GM12801 (cell line): ENCODE results near the gene PBX3.

ENCODE experiments used
- TF ChIP-seq, protein P1 (sequence below): IDR thresholded peaks from one replicate; pipeline ENCODE4 v1.5.1; 2011; ENCODE audit warnings: control low read depth; ENCODE audit not compliant: insufficient read length; ENCODE audit errors: extremely low read depth

PBX3 gene

DNA sequence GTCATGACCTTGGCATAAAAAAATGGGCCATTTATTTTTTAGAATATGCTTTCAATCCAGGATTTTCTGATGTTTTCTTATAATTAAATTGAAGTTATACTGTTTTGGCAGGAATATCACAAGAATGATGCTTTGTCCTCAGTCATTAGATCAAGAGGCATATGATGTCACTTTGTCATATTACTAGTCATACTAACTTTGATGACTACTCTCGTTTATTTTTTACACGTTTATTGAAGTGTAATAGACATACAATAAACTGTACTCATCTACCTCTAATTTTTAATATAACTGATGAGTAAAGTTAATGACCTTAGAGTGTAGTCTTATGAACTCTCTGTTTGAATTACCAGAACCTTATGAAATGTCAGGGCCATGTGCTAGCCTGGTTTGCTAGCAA is 56.4 kb downstream of the PBX3 start:
- TF ChIP-seq, protein P1, sequence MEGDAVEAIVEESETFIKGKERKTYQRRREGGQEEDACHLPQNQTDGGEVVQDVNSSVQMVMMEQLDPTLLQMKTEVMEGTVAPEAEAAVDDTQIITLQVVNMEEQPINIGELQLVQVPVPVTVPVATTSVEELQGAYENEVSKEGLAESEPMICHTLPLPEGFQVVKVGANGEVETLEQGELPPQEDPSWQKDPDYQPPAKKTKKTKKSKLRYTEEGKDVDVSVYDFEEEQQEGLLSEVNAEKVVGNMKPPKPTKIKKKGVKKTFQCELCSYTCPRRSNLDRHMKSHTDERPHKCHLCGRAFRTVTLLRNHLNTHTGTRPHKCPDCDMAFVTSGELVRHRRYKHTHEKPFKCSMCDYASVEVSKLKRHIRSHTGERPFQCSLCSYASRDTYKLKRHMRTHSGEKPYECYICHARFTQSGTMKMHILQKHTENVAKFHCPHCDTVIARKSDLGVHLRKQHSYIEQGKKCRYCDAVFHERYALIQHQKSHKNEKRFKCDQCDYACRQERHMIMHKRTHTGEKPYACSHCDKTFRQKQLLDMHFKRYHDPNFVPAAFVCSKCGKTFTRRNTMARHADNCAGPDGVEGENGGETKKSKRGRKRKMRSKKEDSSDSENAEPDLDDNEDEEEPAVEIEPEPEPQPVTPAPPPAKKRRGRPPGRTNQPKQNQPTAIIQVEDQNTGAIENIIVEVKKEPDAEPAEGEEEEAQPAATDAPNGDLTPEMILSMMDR, result no peak

DNA sequence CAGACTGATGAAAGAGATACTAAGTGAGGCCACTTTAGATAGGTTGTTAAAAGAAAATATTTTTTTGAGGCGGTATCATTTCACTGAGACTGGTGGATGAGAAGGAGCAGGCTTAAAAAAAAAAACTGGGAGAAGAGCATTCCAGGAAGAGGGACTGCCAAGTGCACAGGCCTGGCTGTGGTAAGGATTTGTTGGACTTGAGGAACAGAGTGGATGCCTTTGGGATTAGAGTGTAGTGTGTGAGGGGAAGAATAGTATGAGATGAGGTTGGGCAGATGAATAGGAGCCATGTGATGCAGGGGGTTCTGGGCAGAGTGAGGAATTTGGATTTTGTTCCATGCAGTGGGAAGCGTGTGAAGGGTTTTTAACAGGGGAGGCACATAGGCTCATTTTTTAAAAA is 57.9 kb downstream of the PBX3 start:
- TF ChIP-seq, protein P1, result no peak

DNA sequence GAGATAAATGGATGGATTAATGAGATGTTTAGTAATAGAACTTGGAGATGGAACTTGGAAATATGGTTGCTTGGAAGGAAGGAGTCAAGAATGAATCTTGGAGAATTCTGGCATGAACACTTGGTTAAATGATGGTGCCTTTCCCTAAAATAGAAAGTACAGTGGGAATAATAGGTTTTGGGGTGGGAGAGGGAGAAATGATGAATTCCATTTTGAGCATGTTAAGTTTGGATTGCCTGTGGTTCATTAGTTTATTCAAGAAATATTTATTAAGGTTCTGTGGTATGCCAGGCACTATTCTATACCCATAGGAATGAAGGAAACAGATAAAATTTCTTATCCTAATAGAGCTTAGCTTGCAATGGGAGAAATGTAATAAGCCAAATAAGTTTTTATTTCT is 58.4 kb downstream of the PBX3 start:
- TF ChIP-seq, protein P1, result no peak

DNA sequence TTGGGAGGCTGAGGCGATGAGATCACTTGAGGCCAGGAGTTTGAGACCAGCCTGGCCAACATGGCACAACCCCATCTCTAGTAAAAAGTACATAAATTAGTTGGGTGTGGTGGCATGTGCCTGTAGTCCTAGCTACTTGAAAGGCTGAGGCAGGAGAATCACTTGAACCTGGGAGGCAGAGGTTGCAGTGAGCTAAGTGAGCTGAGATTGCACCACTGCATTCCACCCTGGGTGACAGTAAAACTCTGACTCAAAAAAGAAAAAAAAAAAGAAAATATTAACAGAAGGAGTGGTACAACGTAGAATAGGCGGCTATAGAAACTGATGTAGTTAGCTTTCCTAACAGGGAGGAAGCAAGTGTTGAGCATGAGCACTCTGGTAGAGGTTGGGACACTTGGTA is 59.9 kb downstream of the PBX3 start:
- TF ChIP-seq, protein P1, result no peak

DNA sequence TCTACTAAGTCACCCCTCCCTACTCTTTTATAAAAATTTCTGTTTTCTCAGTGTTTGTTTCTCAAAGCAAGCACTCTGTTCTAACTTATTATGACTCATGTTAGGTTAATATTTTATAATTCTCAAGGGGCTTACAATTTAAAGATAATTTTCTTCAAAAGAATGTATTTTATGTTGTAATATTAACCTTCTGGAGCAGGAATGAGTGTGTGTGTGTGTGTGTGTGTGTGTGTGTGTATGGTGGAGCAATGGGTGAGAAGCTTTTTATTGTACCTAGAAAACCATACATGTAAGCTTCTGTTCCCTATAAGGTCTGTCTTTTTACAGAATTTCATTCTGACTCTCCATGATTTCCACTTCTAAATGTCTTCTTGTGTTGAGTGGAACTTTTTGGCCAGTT is 63.0 kb downstream of the PBX3 start:
- TF ChIP-seq, protein P1, result no peak

DNA sequence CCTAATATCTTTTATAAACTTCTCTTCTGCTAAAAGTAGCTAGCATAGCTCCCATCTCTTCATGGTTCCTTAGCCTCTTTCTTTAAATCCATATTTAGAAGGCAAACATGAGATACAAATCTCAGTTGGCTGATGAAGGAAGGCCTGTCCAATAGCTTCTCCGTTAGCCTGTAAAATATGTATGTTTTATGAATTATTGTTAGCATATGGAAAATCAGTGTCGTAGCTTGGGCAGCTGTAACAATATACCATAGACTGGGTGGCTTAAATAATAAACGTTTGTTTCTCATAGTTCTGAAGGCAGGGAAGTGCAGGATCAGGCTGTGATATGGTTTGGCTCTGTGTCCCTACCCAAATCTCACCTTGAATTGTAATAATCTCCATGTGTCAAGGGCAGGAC is 63.8 kb downstream of the PBX3 start:
- TF ChIP-seq, protein P1, result no peak

DNA sequence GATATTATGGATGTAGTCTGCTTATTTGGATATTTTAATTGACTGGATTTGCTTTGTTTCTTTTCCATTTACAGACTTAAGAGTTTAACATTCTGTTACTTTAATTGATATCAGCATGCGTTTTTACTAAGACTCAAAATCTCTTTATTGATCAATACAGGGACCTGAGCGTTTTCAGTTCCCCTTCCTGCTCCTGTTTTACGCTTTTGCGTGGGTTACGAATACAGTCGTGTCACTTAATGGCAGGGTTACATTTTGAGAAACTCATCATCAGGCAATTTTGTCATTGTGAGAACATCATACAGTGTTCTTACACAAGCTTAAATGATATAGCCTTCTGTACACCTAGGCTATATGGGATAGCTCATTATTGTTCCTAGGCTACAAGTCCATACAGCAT is 65.2 kb downstream of the PBX3 start:
- TF ChIP-seq, protein P1, result no peak

DNA sequence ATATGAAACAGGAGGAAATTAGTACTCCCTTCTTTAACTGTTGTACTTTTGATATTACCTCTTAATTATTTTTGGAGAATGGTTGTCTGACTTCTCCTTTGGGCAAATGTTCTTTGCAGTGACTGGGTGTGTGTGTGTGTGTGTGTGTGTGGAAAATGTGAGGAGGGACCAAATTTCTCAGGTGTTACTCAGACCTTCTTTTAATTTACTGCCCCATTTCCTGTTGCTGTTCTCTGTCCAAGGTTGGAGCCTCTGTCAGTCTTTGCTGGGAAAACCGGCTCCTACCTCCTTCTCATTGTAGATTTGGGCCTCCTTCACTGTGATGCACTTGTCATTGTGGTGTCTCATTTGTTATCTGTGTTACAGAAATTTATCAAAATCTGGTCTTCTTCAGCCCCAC is 68.4 kb downstream of the PBX3 start:
- TF ChIP-seq, protein P1, result no peak
